Stimulated activated CD4-positive, alpha-beta T cell treated with anti-CD3 and anti-CD28 coated beads, Interleukin-1b, Interleukin-23, amount 100 ng/mL, for 48 hours (primary cell): ENCODE measurements around the gene SF3B2.
"Not testable (repeated sequence)": the region's sequence is repeated elsewhere in the genome, so short reads cannot be mapped to it uniquely, and the experiment has no call there.

Experiments
- DNase-seq: peaks from one replicate; pipeline ENCODE4 v3.0.0-alpha.2; 2020

Gene SF3B2

GRCh38 chr11:66051766-66052663 is at the start of gene SF3B2:
Gene SF3B2, plus strand, starts transcription at chr11:66052364. Its CDS starts 21 bp downstream, at chr11:66052385.
- peak; percentile 98 for DNase-seq

- no peak for DNase-seq
Measured at GRCh38 chr11:66002648-66003225, 49.4 kb upstream of the SF3B2 start.

- no peak for DNase-seq
Measured at GRCh38 chr11:66003291-66003690, 48.9 kb upstream of the SF3B2 start.

- DNase-seq: no peak
Measured at GRCh38 chr11:66004186-66004585, 48.0 kb upstream of the SF3B2 start.

GRCh38 chr11:66006134-66006890 is 45.9 kb upstream of the SF3B2 start:
- DNase-seq: no peak

GRCh38 chr11:66006891-66007176 is 45.3 kb upstream of the SF3B2 start:
- DNase-seq: no peak

- no peak for DNase-seq
Measured at GRCh38 chr11:66007201-66007634, 44.9 kb upstream of the SF3B2 start.

GRCh38 chr11:66008095-66008467 is 44.1 kb upstream of the SF3B2 start:
- DNase-seq: no peak

GRCh38 chr11:66008468-66009101 is 43.6 kb upstream of the SF3B2 start:
- no peak for DNase-seq

- DNase-seq: not testable (repeated sequence)
Measured at GRCh38 chr11:66010036-66010435, 42.1 kb upstream of the SF3B2 start.

GRCh38 chr11:66011239-66011784 is 40.9 kb upstream of the SF3B2 start:
- no peak for DNase-seq

- DNase-seq: no peak
Measured at GRCh38 chr11:66011785-66012303, 40.3 kb upstream of the SF3B2 start, which contains the start of gene CST6. Gene CST6, plus strand, starts transcription at chr11:66012008. Its CDS starts 37 bp downstream, at chr11:66012045.

GRCh38 chr11:66012371-66012945 is 39.7 kb upstream of the SF3B2 start:
- DNase-seq: no peak

GRCh38 chr11:66012946-66013761 is 39.0 kb upstream of the SF3B2 start:
- no peak for DNase-seq

GRCh38 chr11:66013762-66014100 is 38.4 kb upstream of the SF3B2 start:
- no peak for DNase-seq

- no peak for DNase-seq
Measured at GRCh38 chr11:66014804-66015453, 37.2 kb upstream of the SF3B2 start.

GRCh38 chr11:66015454-66015881 is 36.7 kb upstream of the SF3B2 start:
- DNase-seq: no peak

GRCh38 chr11:66015936-66016792 is 36.0 kb upstream of the SF3B2 start:
- DNase-seq: no peak

- DNase-seq: no peak
Measured at GRCh38 chr11:66016793-66017177, 35.4 kb upstream of the SF3B2 start.

- DNase-seq: no peak
Measured at GRCh38 chr11:66017321-66017720, 34.8 kb upstream of the SF3B2 start.
